ENCODE data around the gene ZKSCAN1. TPM values are rescaled to one million over a fixed set of nuclear protein-coding genes. Genes with fewer than 3 reads are reported as not detected.

ZKSCAN1 gene
- total RNA-seq, 1 experiment from 2014 or later: 61.2 TPM

- Histone ChIP-seq H3K4me1 (ENCODE audit: control insufficient read depth in 1 of 2, insufficient read depth in 2 of 2, low read length in 2 of 2) (peaks cover 0 to 11% of the 10 kb centered on the region in 2 experiments; a peak in 2 of 4 replicates), H3K4me3 (replicated peaks in 1 of 2; ENCODE audit: low read depth in 1 of 2, low read length in 2 of 2) (no peak overlapping the region), H3K36me3 (ENCODE audit: control insufficient read depth in 1 of 2, insufficient read depth in 2 of 2, low read length in 2 of 2) (no peaks in the 10 kb centered on the region), H3K79me2 (ENCODE audit: insufficient read depth, low read length) (no peaks in the 10 kb centered on the region), H3K9me2 (ENCODE audit: insufficient read depth) (no peaks in the 10 kb centered on the region), H3K27ac (ENCODE audit: low read depth, low read length) (no peak overlapping the region), H4K20me1 (ENCODE audit: insufficient read depth) (no peaks in the 10 kb centered on the region), H3K27me3 (ENCODE audit: insufficient read depth, low read length) (no peaks in the 10 kb centered on the region), H3K4me2 (ENCODE audit: low read length) (no peak overlapping the region), H2AFZ (ENCODE audit: low read depth, low read length, poor library complexity, severe bottlenecking) (no peak overlapping the region), H3K9me3 (ENCODE audit: control insufficient read depth in 1 of 2, insufficient read depth in 1 of 2, low read depth in 1 of 2, low read length in 2 of 2) (no peaks in the 10 kb centered on the region), H3K9ac (ENCODE audit: low read length) (no peak overlapping the region)
- ChIA-PET POLR2A (no interaction called here), CTCF (no interaction called here), RAD21 (ENCODE audit: low non-redundant PET in 1 of 2, low total read pairs in 2 of 2, uncharacterized antibody in 2 of 2, unreplicated experiment in 2 of 2) (interaction anchor here in 1 of 2 experiments (1.0 kb wide), 1 partner anchor 78 kb away, joined by 3 read pairs; no protein-coding TSS in a partner anchor)
- TF ChIP-seq SIN3A (IDR thresholded peaks at IDR 0.05; ENCODE audit: low read depth) (no peak), POLR2AphosphoS5 (IDR thresholded peaks at IDR 0.05; ENCODE audit: low read depth, low read length) (no peak), CTCF (IDR thresholded peaks at IDR 0.05 in 2 of 3, conservative IDR thresholded peaks at IDR 0.05 in 1 of 3; ENCODE audit: borderline replicate concordance in 1 of 3, insufficient read depth in 1 of 3, low read depth in 2 of 3, low read length in 2 of 3) (no peak), EZH2phosphoT487 (IDR thresholded peaks at IDR 0.05; ENCODE audit: borderline replicate concordance) (no peak), TCF7L2 (IDR thresholded peaks at IDR 0.05; ENCODE audit: borderline replicate concordance, extremely low read depth, insufficient read depth, insufficient read length) (no peak), ELF1 (IDR thresholded peaks at IDR 0.05; ENCODE audit: borderline replicate concordance, low read depth) (no peak), CEBPB (IDR thresholded peaks at IDR 0.05; ENCODE audit: low read depth) (no peak), EGR1 (IDR thresholded peaks at IDR 0.05; ENCODE audit: low read depth) (no peak), SRF (IDR thresholded peaks at IDR 0.05; ENCODE audit: low read depth) (no peak), ZNF274 (IDR thresholded peaks at IDR 0.05; ENCODE audit: low read depth, low read length) (no peak)
- TF ChIP-seq, protein P1, sequence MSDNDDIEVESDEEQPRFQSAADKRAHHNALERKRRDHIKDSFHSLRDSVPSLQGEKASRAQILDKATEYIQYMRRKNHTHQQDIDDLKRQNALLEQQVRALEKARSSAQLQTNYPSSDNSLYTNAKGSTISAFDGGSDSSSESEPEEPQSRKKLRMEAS (IDR thresholded peaks at IDR 0.05): no peak
- TF ChIP-seq, protein P2, sequence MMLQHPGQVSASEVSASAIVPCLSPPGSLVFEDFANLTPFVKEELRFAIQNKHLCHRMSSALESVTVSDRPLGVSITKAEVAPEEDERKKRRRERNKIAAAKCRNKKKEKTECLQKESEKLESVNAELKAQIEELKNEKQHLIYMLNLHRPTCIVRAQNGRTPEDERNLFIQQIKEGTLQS (IDR thresholded peaks at IDR 0.05): no peak
- ATAC-seq (no peak), DNase-seq (ENCODE audit: low read depth, low spot score) (no peak)
- BruUV-seq (replicated peaks): no TSS peak
- intact Hi-C loops (cut with micrococcal nuclease): no loop called here
Measured at GRCh38 chr7:100003711-100004661, 11.4 kb upstream of the ZKSCAN1 start.
